IMR-90 (cell line): ENCODE results near the gene POLR2F. TPM values are rescaled to one million over a fixed set of nuclear protein-coding genes. Genes with fewer than 3 reads are reported as not detected.

ENCODE experiments used
- ATAC-seq: fragments of 200-7000 bp; cut with Tn5 transposase; 2 replicates; pipeline ENCODE4 v1.9.1; 2020; ENCODE audit warnings: low read depth, mild to moderate bottlenecking, moderate library complexity
- BruUV-seq: library from RNA; stranded (reverse); fragments of 400-500 nt; replicated peaks from 2 replicates; lab custom pipeline; 2021; lab: Mats Ljungman, UMichigan
- CTCF ChIA-PET: fragments of 300-600 bp; formaldehyde crosslinking; extraction: SDS; loops from one replicate; lab custom pipeline; 2021; ENCODE audit warnings: antibody characterized with exemption; lab: Yijun Ruan, JAX
- POLR2A ChIA-PET: fragments of 300-600 bp; sonication (Branson Sonifier 250); formaldehyde crosslinking; loops from one replicate; lab custom pipeline; 2022; ENCODE audit warnings: antibody characterized with exemption; ENCODE audit not compliant: unreplicated experiment; lab: Charles Lee
- DNase-seq: peaks from one replicate; pipeline ENCODE4 v3.0.0; 2013
- H2AFZ ChIP-seq: replicated peaks from 2 replicates; pipeline ENCODE3; 2013; ENCODE audit warnings: low read length, mild to moderate bottlenecking; ENCODE audit not compliant: poor library complexity
- H2AK5ac ChIP-seq: 2 replicates; pipeline ENCODE4 v1.6.1; 2013; ENCODE audit warnings: low read depth, low read length, inconsistent platforms
- H2AK9ac ChIP-seq: replicated peaks from 2 replicates; pipeline ENCODE3; 2013; ENCODE audit warnings: mild to moderate bottlenecking, low read depth, low read length, moderate library complexity; ENCODE audit not compliant: poor library complexity
- H2BK120ac ChIP-seq: 2 replicates; pipeline ENCODE4 v1.6.1; 2013; ENCODE audit warnings: low read depth, low read length, inconsistent platforms
- H2BK15ac ChIP-seq: 3 replicates; pipeline ENCODE4 v1.6.1; 2013; ENCODE audit warnings: low read depth, low read length, inconsistent platforms
- H2BK20ac ChIP-seq: 2 replicates; pipeline ENCODE4 v1.6.1; 2013; ENCODE audit warnings: low read depth, mild to moderate bottlenecking, inconsistent platforms, low read length, moderate library complexity
- H2BK5ac ChIP-seq: 2 replicates; pipeline ENCODE4 v1.6.1; 2013; ENCODE audit warnings: mild to moderate bottlenecking, low read depth, low read length, inconsistent platforms; ENCODE audit not compliant: poor library complexity, severe bottlenecking
- H3K14ac ChIP-seq: replicated peaks from 2 replicates; pipeline ENCODE4 v1.6.1; 2013; ENCODE audit warnings: low read depth, low read length, inconsistent platforms
- H3K18ac ChIP-seq: 2 replicates; pipeline ENCODE4 v1.6.1; 2013; ENCODE audit warnings: low read depth, low read length, control low read depth
- H3K23ac ChIP-seq: 2 replicates; pipeline ENCODE4 v1.6.1; 2013; ENCODE audit warnings: low read depth, low read length, inconsistent platforms
- H3K27ac ChIP-seq: 2 replicates; pipeline ENCODE4 v1.5.1; 2013; ENCODE audit warnings: mild to moderate bottlenecking, control low read depth, low read length; ENCODE audit not compliant: insufficient read depth
- H3K27me3 ChIP-seq: 2 replicates; pipeline ENCODE4 v1.6.1; 2013; ENCODE audit warnings: low read length; ENCODE audit not compliant: control insufficient read depth, insufficient read depth
- H3K36me3 ChIP-seq: 2 replicates; pipeline ENCODE4 v1.6.1; 2013; ENCODE audit warnings: low read length, mixed read lengths; ENCODE audit not compliant: control insufficient read depth, insufficient read depth
- H3K4ac ChIP-seq: 2 replicates; pipeline ENCODE4 v1.6.1; 2013; ENCODE audit warnings: low read depth, low read length, inconsistent platforms
- H3K4me1 ChIP-seq: 2 replicates; pipeline ENCODE4 v1.6.1; 2013; ENCODE audit warnings: low read length, mixed read lengths; ENCODE audit not compliant: control insufficient read depth, insufficient read depth
- H3K4me2 ChIP-seq: 2 replicates; pipeline ENCODE4 v1.6.1; 2013; ENCODE audit warnings: low read depth, mild to moderate bottlenecking, control low read depth, low read length, moderate library complexity
- H3K4me3 ChIP-seq: 2 replicates; pipeline ENCODE4 v1.5.1; 2013; ENCODE audit warnings: low read depth, mild to moderate bottlenecking, control low read depth, low read length, moderate library complexity; ENCODE audit not compliant: insufficient read depth
- H3K56ac ChIP-seq: 2 replicates; pipeline ENCODE4 v1.6.1; 2013; ENCODE audit warnings: low read length, inconsistent platforms; ENCODE audit not compliant: insufficient read depth; ENCODE audit errors: extremely low read depth
- H3K79me1 ChIP-seq, 2 experiments: 2 replicates each; pipeline ENCODE4 v1.6.1; 2013; ENCODE audit warnings: low read length in 2 of 2, inconsistent platforms in 1 of 2, low read depth in 1 of 2
- H3K9ac ChIP-seq: 2 replicates; pipeline ENCODE4 v1.6.1; 2013; ENCODE audit warnings: low read depth, low read length, control low read depth
- H3K9me1 ChIP-seq: 2 replicates; pipeline ENCODE4 v1.6.1; 2013; ENCODE audit warnings: low read length, inconsistent platforms; ENCODE audit not compliant: insufficient read depth
- H3K9me3 ChIP-seq: 2 replicates; pipeline ENCODE4 v1.6.1; 2013; ENCODE audit warnings: low read length; ENCODE audit not compliant: control insufficient read depth, insufficient read depth
- H4K20me1 ChIP-seq: 2 replicates; pipeline ENCODE4 v1.6.1; 2013; ENCODE audit warnings: low read length, inconsistent platforms; ENCODE audit not compliant: insufficient read depth
- H4K5ac ChIP-seq: 2 replicates; pipeline ENCODE4 v1.6.1; 2013; ENCODE audit warnings: mild to moderate bottlenecking, low read depth, low read length, control low read depth
- H4K8ac ChIP-seq, 2 experiments: 2 replicates each; pipeline ENCODE4 v1.6.1; 2013; ENCODE audit warnings: low read depth in 2 of 2, low read length in 2 of 2, control low read depth in 1 of 2, inconsistent platforms in 1 of 2
- H4K91ac ChIP-seq: 2 replicates; pipeline ENCODE4 v1.6.1; 2013; ENCODE audit warnings: low read depth, low read length, inconsistent platforms; ENCODE audit not compliant: insufficient read depth
- BHLHE40 ChIP-seq: fragments of 150-350 bp; IDR thresholded peaks from 2 replicates; pipeline ENCODE4 v1.6.1; 2016; ENCODE audit warnings: mild to moderate bottlenecking, low read depth, low read length
- CEBPB ChIP-seq: IDR thresholded peaks from 2 replicates; pipeline ENCODE4 v1.6.1; 2012; ENCODE audit warnings: low read depth, low read length, improper control_type of control experiment
- CHD1 ChIP-seq: IDR thresholded peaks from 2 replicates; pipeline ENCODE4 v1.6.1; 2012; ENCODE audit warnings: low read depth, low read length, improper control_type of control experiment
- ELK1 ChIP-seq: fragments of 150-350 bp; IDR thresholded peaks from 2 replicates; pipeline ENCODE4 v1.6.1; 2016; ENCODE audit warnings: low read depth, mild to moderate bottlenecking, low read length, moderate library complexity, borderline replicate concordance
- FOS ChIP-seq: fragments of 150-350 bp; IDR thresholded peaks from 2 replicates; pipeline ENCODE4 v1.6.1; 2016; ENCODE audit warnings: low read depth, low read length
- MAFK ChIP-seq: IDR thresholded peaks from 2 replicates; pipeline ENCODE4 v1.6.1; 2012; ENCODE audit warnings: low read depth, low read length, improper control_type of control experiment
- MAZ ChIP-seq: IDR thresholded peaks from 2 replicates; pipeline ENCODE4 v1.6.1; 2012; ENCODE audit warnings: low read depth, mild to moderate bottlenecking, low read length, improper control_type of control experiment, moderate library complexity, borderline replicate concordance
- MXI1 ChIP-seq: IDR thresholded peaks from 2 replicates; pipeline ENCODE4 v1.6.1; 2012; ENCODE audit warnings: low read depth, mild to moderate bottlenecking, low read length, moderate library complexity, borderline replicate concordance
- NFE2L2 ChIP-seq: fragments of 150-350 bp; IDR thresholded peaks from 2 replicates; pipeline ENCODE4 v1.6.1; 2016; ENCODE audit warnings: low read depth, mild to moderate bottlenecking, low read length
- POLR2A ChIP-seq: IDR thresholded peaks from 2 replicates; pipeline ENCODE4 v1.6.1; 2012; ENCODE audit warnings: mild to moderate bottlenecking, low read depth, low read length
- RAD21 ChIP-seq: IDR thresholded peaks from 2 replicates; pipeline ENCODE4 v1.6.1; 2012; ENCODE audit warnings: low read length, improper control_type of control experiment
- RCOR1 ChIP-seq: IDR thresholded peaks from 2 replicates; pipeline ENCODE4 v1.6.1; 2012; ENCODE audit warnings: mild to moderate bottlenecking, low read length, improper control_type of control experiment; ENCODE audit not compliant: insufficient replicate concordance
- RFX5 ChIP-seq: IDR thresholded peaks from 2 replicates; pipeline ENCODE4 v1.8.0; 2012; ENCODE audit warnings: low read depth, mild to moderate bottlenecking, low read length, moderate library complexity
- SMC3 ChIP-seq: fragments of 150-350 bp; IDR thresholded peaks from 2 replicates; pipeline ENCODE4 v1.6.1; 2016; ENCODE audit warnings: low read depth, mild to moderate bottlenecking, antibody characterized with exemption, low read length, moderate library complexity
- WGBS, 2 experiments: methylation state at CpG; one replicate each; pipeline versions ENCODE4 v1.1.5 to v1.1.7; 2013; ENCODE audit warnings: missing lambda C conversion rate in 2 of 2; ENCODE audit not compliant: insufficient read length in 1 of 2; ENCODE audit errors: extremely low coverage in 2 of 2; 5-methylcytosine and 5-hydroxymethylcytosine counted together
- dilution Hi-C: fragments of 300-500 bp; cut with HindIII; formaldehyde crosslinking; loops from one replicate; pipeline ENCODE4 v1.14.3; 2018; ENCODE audit warnings: low sequenced_read_pairs; ENCODE audit not compliant: unreplicated experiment
- in situ Hi-C: fragments of 300-500 bp; cut with MboI; formaldehyde crosslinking; loops from 3 replicates; pipeline ENCODE4 v1.14.3; 2019; ENCODE audit warnings: low sequenced_read_pairs, inconsistent platforms, mixed read lengths
- intact Hi-C: fragments of 100-400 bp; cut with micrococcal nuclease; formaldehyde crosslinking; loops from 2 replicates; pipeline ENCODE4 v1.10.0; 2022
- polyA plus RNA-seq, 3 experiments: library from polyadenylated mRNA; depleted of rRNA; stranded (reverse); fragments of >200 nt; gene quantifications; 2 replicates each; pipeline ENCODE4 v1.2.3, GENCODE V29; 2012; ENCODE audit warnings: low replicate concordance in 1 of 3
- total RNA-seq: library from RNA; depleted of rRNA; stranded (reverse); fragments of >200 nt; gene quantifications from 2 replicates; pipeline ENCODE4 v1.2.3, GENCODE V29; 2012
- TF ChIP-seq, protein P1 (sequence below): fragments of 150-350 bp; IDR thresholded peaks from 2 replicates; pipeline ENCODE4 v1.6.1; 2017; ENCODE audit warnings: mild to moderate bottlenecking, antibody characterized with exemption, low read length, low read depth

Gene POLR2F
- total and polyA plus RNA-seq, 2 of the 4 experiments (the other 2 are of a cell fraction): 26.0 to 147 TPM

GRCh38 chr22:37983860-37984791, 30.6 kb downstream of the POLR2F start, which contains the start of gene SOX10:
Gene SOX10, minus strand, starts transcription at chr22:37984555. Its CDS starts 771 bp downstream, at chr22:37983784.
- no TSS peak for BruUV-seq
- H3K23ac ChIP-seq: no peak within 1 kb of the TSS
- 75% methylated on average over 4 of the region's 42 CpGs; no CpG with 5 or more reads in 1 of the 2 experiments for WGBS, 2 experiments
- ChIA-PET POLR2A (no interaction called here), CTCF (no interaction called here)
- H3K9me3 ChIP-seq: no peaks in the 10 kb centered on the region
- H4K91ac ChIP-seq: no peak within 1 kb of the TSS
- no peaks in the 10 kb centered on the region for H3K4me1 ChIP-seq
- H2BK5ac ChIP-seq: no peak within 1 kb of the TSS
- DNase-seq (no peak), ATAC-seq (no peak)
- in situ Hi-C loops (no loop called here), dilution Hi-C loops (no loop called here), intact Hi-C loops (no loop called here)
- no peak within 1 kb of the TSS for H3K4me2 ChIP-seq
- no peak within 1 kb of the TSS for H2AK9ac ChIP-seq
- no peaks in the 10 kb centered on the region for H4K20me1 ChIP-seq
- no peak within 1 kb of the TSS for H3K27ac ChIP-seq
- H2BK15ac ChIP-seq: no peak within 1 kb of the TSS
- no peaks in the 10 kb centered on the region for H3K9me1 ChIP-seq
- no peak within 1 kb of the TSS for H3K9ac ChIP-seq
- no peak within 1 kb of the TSS for H3K4me3 ChIP-seq
- H3K36me3 ChIP-seq: no peaks in the 10 kb centered on the region
- no peak within 1 kb of the TSS for H4K5ac ChIP-seq
- H3K14ac ChIP-seq: no peak within 1 kb of the TSS
- H3K27me3 ChIP-seq: no peaks in the 10 kb centered on the region
- no peak within 1 kb of the TSS for H3K18ac ChIP-seq
- H3K56ac ChIP-seq: no peak within 1 kb of the TSS
- no peak within 1 kb of the TSS for H2AFZ ChIP-seq
- no peak within 1 kb of the TSS for H3K4ac ChIP-seq
- H2AK5ac ChIP-seq: no peak within 1 kb of the TSS
- H2BK20ac ChIP-seq: no peak within 1 kb of the TSS
- H4K8ac ChIP-seq: no peak within 1 kb of the TSS
- H3K79me1 ChIP-seq: no peaks in the 10 kb centered on the region
- no peak within 1 kb of the TSS for H2BK120ac ChIP-seq
- TF ChIP-seq RAD21 (no peak), CEBPB (no peak), RCOR1 (no peak), SMC3 (no peak), MAZ (no peak), MAFK (no peak), NFE2L2 (no peak), RFX5 (no peak), BHLHE40 (no peak), MXI1 (no peak), FOS (no peak), POLR2A (no peak), CHD1 (no peak), ELK1 (no peak)
- TF ChIP-seq, protein P1, sequence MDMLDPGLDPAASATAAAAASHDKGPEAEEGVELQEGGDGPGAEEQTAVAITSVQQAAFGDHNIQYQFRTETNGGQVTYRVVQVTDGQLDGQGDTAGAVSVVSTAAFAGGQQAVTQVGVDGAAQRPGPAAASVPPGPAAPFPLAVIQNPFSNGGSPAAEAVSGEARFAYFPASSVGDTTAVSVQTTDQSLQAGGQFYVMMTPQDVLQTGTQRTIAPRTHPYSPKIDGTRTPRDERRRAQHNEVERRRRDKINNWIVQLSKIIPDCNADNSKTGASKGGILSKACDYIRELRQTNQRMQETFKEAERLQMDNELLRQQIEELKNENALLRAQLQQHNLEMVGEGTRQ: no peak
